Mesangial cell (primary cell): ENCODE results near the gene ATAD3C. TPM values are rescaled to one million over a fixed set of nuclear protein-coding genes. Genes with fewer than 3 reads are reported as not detected.

ENCODE experiments used
- total RNA-seq: library from RNA; depleted of rRNA; stranded (reverse); fragments of >200 nt; gene quantifications from 2 replicates; pipeline ENCODE4 v1.2.3, GENCODE V29; 2015

ATAD3C gene
- 1.1 and 1.6 TPM in 2 replicates for total RNA-seq

DNA sequence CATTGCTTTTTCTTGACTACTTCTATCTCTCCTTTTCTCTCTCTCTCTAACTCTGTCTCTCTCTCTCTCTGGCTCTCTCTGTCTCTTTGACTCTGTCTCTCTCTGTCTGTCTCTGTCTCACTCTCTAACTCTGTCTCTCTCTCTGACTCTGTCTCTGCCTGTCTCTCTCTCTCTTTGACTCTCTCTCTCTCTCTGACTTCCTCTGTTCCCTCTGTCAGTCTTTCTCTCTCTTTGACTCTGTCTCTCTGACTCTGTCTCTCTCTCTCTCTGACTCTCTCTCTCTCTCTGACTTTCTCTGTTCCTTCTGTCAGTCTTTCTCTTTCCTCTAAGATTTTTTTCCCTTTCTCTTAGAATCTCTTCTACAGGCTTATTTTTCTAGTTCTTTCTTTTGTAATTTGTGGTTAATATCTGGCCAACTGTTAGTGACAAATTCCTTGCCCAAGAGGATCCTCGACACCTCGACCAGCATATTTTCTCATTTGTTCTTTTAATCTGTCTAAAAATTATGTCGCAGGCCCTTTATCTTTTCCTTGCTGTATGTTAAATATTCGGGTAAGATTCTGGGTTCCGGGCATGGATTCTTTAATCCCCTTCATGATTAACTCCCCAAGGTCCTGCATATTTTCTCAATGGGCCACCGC is at the start of gene ATAD3C:
TSS of gene ATAD3C (plus strand) at position 591 of the 641 bp plus-strand sequence. CDS start 995 bp downstream, outside the sequence.

DNA sequence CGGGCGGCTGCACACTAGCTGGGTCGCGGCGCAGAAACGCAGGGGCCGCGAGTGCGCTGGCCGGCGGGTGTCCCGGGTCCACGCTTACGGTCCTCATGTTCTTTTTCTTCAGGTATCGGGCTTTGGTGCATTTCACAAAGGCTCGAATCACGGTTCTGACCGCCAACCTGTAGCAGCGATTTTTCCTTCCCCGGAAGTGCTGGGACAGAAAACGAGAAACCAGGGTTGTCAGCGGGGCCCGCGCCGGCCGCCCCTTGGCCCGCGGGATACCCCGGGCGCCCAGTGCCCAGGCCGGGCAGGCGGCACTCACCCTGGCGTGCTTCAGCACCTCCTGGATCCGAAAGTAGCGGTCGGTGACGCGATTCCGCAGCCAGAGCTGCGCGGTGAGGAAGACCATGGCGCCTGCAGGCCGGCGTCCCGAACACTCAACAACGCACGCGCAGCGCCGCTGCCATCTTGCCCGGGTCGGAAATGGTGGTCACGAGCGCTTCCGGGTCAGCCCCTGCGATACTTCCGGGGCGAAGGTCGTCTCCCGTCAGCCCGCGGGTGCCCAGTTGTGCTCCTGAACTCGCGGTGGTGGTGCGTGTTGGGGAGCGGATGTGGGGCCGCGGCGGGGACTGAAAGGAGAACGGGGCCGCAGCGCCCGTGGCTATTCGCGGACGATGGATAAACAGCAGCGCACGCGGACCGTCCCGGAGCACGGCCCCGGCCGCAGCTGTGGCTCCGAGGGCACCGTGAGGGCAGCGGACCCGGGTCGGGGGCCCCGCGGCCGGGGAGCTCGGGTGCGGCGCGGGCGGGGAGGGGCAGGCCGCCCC is 42.5 kb upstream of the ATAD3C start, which contains the start of gene MRPL20:
TSS of gene MRPL20 (minus strand) at position 473 of the 815 bp plus-strand sequence. CDS start at position 397, 76 bp downstream.

DNA sequence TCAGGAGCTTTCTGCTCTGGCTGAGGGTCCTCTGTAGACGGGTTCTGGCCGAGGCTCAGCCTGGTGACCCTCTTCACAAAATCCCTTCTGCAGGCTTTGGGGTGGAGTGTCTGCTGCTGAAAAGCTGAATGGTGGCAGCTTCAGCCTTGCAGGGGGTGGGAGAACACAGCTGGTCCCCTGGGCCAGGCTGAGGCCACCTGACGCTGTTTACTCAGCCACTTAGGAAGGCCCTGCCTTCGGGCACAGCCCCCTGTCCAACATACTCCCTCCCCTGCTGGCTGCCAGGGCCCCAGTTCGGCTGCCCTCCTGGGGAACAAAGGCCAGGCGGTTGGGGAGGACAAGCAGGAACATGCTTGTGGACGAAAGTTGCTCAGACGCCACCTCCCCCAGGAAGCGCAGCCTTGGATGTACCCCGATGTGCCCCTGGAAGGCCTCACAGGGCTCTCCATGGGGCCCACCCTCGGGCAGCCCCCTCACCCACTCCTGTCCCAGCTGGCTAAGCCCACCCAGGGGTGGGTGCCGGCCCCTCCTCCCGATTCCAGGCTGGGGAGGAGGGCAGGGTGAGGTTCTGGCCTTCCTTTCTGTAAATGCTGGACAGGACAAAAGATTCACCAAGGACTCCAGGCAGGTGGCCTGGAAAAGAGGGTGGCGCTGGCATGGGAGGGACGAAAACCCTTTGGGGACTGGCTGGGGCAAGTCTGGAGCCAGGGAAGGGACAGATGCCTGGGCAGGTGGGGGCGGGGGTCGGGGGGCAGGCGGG is 28.2 kb upstream of the ATAD3C start, which contains the start of gene ANKRD65:
TSS of gene ANKRD65 (minus strand) at position 130 of the 760 bp plus-strand sequence. CDS start 271 bp downstream, outside the sequence.

DNA sequence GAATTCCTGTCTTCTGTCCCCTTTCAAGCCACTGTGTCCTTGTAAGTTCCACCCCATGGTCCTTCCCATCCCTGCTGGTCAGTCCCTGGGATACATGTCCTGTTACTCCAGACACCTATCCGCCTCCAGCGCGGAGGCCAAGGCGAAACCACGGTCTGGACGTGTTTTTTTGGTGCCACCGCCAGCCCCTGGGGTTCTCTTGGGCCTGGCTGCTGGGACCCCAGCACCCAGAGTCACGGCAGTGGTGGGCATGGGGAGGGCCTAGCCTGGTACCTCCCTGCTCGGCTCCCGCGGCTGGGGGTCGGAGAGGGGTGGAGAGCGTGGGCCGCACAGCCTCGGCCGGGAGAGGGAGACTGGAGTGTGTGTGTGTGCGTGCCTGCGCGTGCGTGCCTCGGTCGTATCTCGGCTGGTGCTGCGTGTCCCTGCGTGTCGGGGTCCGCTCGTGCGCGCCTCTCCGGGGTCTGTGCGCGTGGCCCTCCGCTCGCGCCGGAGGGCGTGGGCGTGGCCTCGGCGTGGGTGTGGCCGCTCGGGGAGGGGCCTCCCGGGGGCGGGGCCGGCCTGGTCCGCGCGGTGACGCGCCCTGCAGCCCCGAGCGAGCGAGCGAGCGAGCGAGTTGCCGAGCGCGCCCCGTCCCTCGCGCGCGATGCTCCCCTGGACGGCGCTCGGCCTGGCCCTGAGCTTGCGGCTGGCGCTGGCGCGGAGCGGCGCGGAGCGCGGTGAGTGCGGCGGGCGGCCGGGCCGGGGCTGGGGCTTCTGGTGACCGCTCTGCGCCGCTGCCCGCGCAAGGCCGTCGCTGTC is 14.2 kb upstream of the ATAD3C start, which contains the start of gene VWA1:
TSS of gene VWA1 (plus strand) at position 585 of the 798 bp plus-strand sequence. CDS start at position 644, 59 bp downstream.

DNA sequence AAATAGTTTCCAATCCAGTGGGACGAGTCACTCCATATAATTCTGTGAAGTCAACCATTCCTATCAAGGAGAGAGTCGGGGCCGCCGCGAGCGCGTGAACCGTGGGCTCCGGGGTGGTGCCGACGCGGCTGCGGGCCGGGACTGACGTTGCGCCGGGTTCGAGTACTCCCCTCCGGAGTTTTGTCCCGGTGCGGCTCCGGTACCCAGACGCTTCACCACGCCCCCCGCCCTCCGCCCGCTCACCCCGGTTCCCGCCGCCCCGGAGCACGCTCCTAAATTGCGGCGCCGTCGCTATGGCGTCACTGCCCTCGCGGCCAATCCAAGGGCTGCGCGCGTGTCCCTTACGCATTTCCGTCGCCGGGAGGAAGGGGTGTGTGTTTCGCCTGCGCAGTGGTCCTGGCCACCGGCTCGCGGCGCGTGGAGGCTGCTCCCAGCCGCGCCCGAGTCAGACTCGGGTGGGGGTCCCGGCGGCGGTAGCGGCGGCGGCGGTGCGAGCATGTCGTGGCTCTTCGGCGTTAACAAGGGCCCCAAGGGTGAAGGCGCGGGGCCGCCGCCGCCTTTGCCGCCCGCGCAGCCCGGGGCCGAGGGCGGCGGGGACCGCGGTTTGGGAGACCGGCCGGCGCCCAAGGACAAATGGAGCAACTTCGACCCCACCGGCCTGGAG is 22.0 kb downstream of the ATAD3C start, which contains the start of gene ATAD3B:
TSS of gene ATAD3B (plus strand) at position 377 of the 664 bp plus-strand sequence. CDS start at position 497, 120 bp downstream.

GRCh38 chr1:1511533-1512285 is 62.2 kb downstream of the ATAD3C start, which contains the start of gene ATAD3A:
Gene ATAD3A (plus strand): TSS chr1:1512162. CDS start chr1:1512269, 107 bp downstream.

Other genes starting within 250 kb of the ATAD3C start
- 5.1 and 35.4 TPM in 2 replicates for gene TNFRSF18, start 243.1 kb upstream of the ATAD3C start, total RNA-seq
- gene TNFRSF4, start 235.5 kb upstream of the ATAD3C start, total RNA-seq, result 1.8 and 3.4 TPM in 2 replicates
- gene SDF4, start 217.7 kb upstream of the ATAD3C start, total RNA-seq, result 154 and 222 TPM in 2 replicates
- gene B3GALT6, start 217.5 kb upstream of the ATAD3C start, total RNA-seq, result 32.6 and 41.5 TPM in 2 replicates
- gene C1QTNF12, start 203.0 kb upstream of the ATAD3C start, total RNA-seq, result 1.3 and 8.0 TPM in 2 replicates
- gene UBE2J2, start 175.8 kb upstream of the ATAD3C start, total RNA-seq, result 70.2 and 91.9 TPM in 2 replicates
- gene SCNN1D, start 169.3 kb upstream of the ATAD3C start, total RNA-seq, result 0.33 and 2.3 TPM in 2 replicates
- gene ACAP3, start 141.8 kb upstream of the ATAD3C start, total RNA-seq, result 33.6 and 49.2 TPM in 2 replicates
- 51.6 and 68.0 TPM in 2 replicates for gene PUSL1, start 141.1 kb upstream of the ATAD3C start, total RNA-seq
- gene INTS11, start 125.0 kb upstream of the ATAD3C start, total RNA-seq, result 114 and 130 TPM in 2 replicates
- gene CPTP, start 124.9 kb upstream of the ATAD3C start, total RNA-seq, result 38.5 and 46.4 TPM in 2 replicates
- gene TAS1R3, start 118.4 kb upstream of the ATAD3C start, total RNA-seq, result not detected in 2 replicates
- 78.8 and 134 TPM in 2 replicates for gene DVL1, start 100.3 kb upstream of the ATAD3C start, total RNA-seq
- 154 and 651 TPM in 2 replicates for gene MXRA8, start 91.1 kb upstream of the ATAD3C start, total RNA-seq
- 157 and 250 TPM in 2 replicates for gene AURKAIP1, start 74.5 kb upstream of the ATAD3C start, total RNA-seq
- 40.6 and 111 TPM in 2 replicates for gene CCNL2, start 50.4 kb upstream of the ATAD3C start, total RNA-seq
- 109 and 174 TPM in 2 replicates for gene MRPL20, start 42.4 kb upstream of the ATAD3C start, total RNA-seq
- 0.76 and 1.5 TPM in 2 replicates for gene ANKRD65, start 28.4 kb upstream of the ATAD3C start, total RNA-seq
- gene VWA1, start 14.0 kb upstream of the ATAD3C start, total RNA-seq, result 25.4 and 90.9 TPM in 2 replicates
- 14.5 and 64.5 TPM in 2 replicates for gene ATAD3B, start 22.1 kb downstream of the ATAD3C start, total RNA-seq
- 42.3 and 107 TPM in 2 replicates for gene ATAD3A, start 62.5 kb downstream of the ATAD3C start, total RNA-seq
- 1.8 and 3.8 TPM in 2 replicates for gene TMEM240, start 90.9 kb downstream of the ATAD3C start, total RNA-seq
- 78.1 and 105 TPM in 2 replicates for gene SSU72, start 125.2 kb downstream of the ATAD3C start, total RNA-seq
- 6.4 and 11.2 TPM in 2 replicates for gene FNDC10, start 150.4 kb downstream of the ATAD3C start, total RNA-seq
- 14.0 and 51.1 TPM in 2 replicates for gene MIB2, start 165.8 kb downstream of the ATAD3C start, total RNA-seq
- 11.9 and 55.1 TPM in 2 replicates for gene MMP23B, start 182.5 kb downstream of the ATAD3C start, total RNA-seq
- 13.9 and 14.3 TPM in 2 replicates for gene CDK11B, start 209.3 kb downstream of the ATAD3C start, total RNA-seq
- 11.7 and 46.5 TPM in 2 replicates for gene SLC35E2B, start 243.1 kb downstream of the ATAD3C start, total RNA-seq